ENCODE measurements around the gene FBXO31.

DNA sequence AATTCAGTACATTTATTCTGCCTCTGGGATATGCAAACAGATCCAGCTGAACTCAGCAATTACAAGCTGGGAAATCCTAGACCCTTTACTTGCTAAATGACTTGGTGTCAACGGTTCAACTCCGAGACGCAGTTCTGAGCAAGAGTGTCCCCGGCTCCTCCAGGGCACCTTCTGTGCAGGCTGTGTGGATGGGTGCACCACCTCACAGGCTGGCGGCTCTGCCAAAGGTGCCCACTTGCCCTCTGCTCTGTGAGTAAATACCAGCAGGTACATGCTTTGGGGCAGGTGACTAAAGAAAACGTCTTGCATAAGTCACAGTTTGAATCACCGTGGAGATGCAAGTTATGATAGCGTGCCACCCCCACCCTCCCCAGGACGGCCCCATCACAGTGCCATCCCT is 31.9 kb upstream of the FBXO31 start:
- TF ChIP-seq, protein P1, sequence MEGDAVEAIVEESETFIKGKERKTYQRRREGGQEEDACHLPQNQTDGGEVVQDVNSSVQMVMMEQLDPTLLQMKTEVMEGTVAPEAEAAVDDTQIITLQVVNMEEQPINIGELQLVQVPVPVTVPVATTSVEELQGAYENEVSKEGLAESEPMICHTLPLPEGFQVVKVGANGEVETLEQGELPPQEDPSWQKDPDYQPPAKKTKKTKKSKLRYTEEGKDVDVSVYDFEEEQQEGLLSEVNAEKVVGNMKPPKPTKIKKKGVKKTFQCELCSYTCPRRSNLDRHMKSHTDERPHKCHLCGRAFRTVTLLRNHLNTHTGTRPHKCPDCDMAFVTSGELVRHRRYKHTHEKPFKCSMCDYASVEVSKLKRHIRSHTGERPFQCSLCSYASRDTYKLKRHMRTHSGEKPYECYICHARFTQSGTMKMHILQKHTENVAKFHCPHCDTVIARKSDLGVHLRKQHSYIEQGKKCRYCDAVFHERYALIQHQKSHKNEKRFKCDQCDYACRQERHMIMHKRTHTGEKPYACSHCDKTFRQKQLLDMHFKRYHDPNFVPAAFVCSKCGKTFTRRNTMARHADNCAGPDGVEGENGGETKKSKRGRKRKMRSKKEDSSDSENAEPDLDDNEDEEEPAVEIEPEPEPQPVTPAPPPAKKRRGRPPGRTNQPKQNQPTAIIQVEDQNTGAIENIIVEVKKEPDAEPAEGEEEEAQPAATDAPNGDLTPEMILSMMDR (IDR thresholded peaks at IDR 0.05; ENCODE audit: control extremely low read depth in 1 of 3, insufficient read depth in 1 of 3, low read depth in 1 of 3, low read length in 3 of 3) = no peak
- TF ChIP-seq, protein P2, sequence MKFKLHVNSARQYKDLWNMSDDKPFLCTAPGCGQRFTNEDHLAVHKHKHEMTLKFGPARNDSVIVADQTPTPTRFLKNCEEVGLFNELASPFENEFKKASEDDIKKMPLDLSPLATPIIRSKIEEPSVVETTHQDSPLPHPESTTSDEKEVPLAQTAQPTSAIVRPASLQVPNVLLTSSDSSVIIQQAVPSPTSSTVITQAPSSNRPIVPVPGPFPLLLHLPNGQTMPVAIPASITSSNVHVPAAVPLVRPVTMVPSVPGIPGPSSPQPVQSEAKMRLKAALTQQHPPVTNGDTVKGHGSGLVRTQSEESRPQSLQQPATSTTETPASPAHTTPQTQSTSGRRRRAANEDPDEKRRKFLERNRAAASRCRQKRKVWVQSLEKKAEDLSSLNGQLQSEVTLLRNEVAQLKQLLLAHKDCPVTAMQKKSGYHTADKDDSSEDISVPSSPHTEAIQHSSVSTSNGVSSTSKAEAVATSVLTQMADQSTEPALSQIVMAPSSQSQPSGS (IDR thresholded peaks at IDR 0.05; ENCODE audit: low read length) = no peak

Measured in H1 (cell line).